Panc1 (cell line): ENCODE measurements around the gene HCK.

Source experiments
- CTCF ChIP-seq: fragments of 450-650 bp; IDR thresholded peaks from 2 replicates; pipeline ENCODE4 v1.5.1; 2017; ENCODE audit warnings: mild to moderate bottlenecking
- REST ChIP-seq, 2 experiments: IDR thresholded peaks; 2 replicates each; pipeline ENCODE4 v1.6.1; 2011 to 2012; ENCODE audit warnings: low read depth in 2 of 2, control low read depth in 1 of 2, low read length in 1 of 2, mild to moderate bottlenecking in 1 of 2, moderate library complexity in 1 of 2; ENCODE audit not compliant: insufficient read depth in 1 of 2

DNA sequence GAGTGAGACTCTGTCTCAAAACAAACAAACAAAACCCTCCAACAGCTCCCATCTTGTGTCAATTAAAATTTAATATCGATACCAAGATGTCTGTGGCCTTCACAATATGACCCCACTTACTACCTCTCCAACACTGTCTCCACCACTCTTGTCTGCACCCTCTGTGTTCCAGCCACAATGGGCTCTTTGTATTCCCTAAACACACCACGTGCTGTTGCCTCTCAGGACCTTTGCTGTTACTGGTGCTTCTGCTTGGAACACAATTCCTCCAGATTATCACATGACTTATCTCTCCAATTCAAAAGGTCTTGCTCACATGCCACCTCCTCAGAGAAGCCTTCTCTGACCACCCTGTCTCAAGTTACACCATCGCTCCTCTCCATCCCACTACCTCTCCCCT is 6.0 kb upstream of the HCK start:
- TF ChIP-seq CTCF (no peak), REST (IDR thresholded peaks at IDR 0.05; ENCODE audit: insufficient read depth in 1 of 2, low read depth in 2 of 2, low read length in 1 of 2) (no peak)
